ENCODE data around the gene PPP1R15A.
"Not testable (repeated sequence)": the region's sequence is repeated elsewhere in the genome, so short reads cannot be mapped to it uniquely, and the experiment has no call there.

Gene PPP1R15A

GRCh38 chr19:48915757-48916156, 43.5 kb downstream of the PPP1R15A start:
- DNase-seq: no peak

GRCh38 chr19:48918071-48918470, 45.9 kb downstream of the PPP1R15A start:
- DNase-seq: no peak

- DNase-seq: no peak
Observed at GRCh38 chr19:48918801-48919247, 46.6 kb downstream of the PPP1R15A start.

GRCh38 chr19:48919271-48919670, 47.0 kb downstream of the PPP1R15A start:
- not testable (repeated sequence) for DNase-seq

GRCh38 chr19:48920949-48921348, 48.7 kb downstream of the PPP1R15A start:
- no peak for DNase-seq

DNA sequence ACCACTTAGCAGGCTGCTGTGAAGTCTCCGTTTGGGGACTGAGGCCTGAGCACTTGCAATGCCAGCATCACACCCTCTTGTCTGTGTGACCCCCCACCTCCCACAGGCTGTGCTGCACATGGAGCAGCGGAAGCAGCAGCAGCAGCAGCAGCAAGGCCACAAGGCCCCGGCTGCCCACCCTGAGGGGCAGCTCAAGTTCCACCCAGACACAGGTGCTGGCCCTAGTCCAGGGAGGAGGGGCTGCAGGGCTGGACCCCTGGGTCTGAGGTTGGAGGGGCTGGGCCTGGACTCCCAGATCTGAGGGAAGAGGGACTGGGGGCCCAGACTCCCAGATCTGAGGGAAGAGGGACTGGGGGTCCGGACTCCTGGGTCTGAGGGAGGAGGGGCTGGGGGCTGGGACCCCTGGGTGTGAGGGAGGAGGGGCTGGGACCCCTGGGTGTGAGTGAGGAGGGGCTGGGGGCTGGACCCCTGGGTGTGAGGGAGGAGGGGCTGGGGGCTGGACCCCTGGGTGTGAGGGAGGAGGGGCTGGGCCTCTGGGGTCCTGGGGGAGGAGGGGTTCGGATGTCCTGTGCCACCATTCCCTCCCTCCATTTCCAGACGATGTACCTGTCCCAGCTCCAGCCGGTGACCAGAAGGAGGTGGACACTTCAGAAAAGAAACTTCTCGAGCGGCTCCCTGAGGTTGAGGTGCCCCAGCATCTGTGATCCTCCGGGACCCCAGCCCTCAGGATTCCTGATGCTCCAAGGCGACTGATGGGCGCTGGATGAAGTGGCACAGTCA, 49.7 kb downstream of the PPP1R15A start:
- no peak for DNase-seq

DNA sequence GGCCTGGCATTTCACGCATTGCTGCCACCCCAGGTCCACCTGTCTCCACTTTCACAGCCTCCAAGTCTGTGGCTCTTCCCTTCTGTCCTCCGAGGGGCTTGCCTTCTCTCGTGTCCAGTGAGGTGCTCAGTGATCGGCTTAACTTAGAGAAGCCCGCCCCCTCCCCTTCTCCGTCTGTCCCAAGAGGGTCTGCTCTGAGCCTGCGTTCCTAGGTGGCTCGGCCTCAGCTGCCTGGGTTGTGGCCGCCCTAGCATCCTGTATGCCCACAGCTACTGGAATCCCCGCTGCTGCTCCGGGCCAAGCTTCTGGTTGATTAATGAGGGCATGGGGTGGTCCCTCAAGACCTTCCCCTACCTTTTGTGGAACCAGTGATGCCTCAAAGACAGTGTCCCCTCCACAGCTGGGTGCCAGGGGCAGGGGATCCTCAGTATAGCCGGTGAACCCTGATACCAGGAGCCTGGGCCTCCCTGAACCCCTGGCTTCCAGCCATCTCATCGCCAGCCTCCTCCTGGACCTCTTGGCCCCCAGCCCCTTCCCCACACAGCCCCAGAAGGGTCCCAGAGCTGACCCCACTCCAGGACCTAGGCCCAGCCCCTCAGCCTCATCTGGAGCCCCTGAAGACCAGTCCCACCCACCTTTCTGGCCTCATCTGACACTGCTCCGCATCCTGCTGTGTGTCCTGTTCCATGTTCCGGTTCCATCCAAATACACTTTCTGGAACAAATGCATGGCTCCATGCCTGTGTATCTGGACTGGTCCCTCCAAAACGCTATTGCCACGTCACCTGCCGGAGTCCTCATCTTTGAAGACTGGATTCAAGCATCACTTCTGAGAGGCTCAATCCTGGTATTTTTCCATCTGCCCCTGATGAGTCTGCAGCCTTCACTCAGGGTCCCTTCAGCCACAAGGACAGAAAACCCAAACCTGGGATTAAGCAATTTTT, 50.6 kb downstream of the PPP1R15A start:
- DNase-seq: no peak

DNA sequence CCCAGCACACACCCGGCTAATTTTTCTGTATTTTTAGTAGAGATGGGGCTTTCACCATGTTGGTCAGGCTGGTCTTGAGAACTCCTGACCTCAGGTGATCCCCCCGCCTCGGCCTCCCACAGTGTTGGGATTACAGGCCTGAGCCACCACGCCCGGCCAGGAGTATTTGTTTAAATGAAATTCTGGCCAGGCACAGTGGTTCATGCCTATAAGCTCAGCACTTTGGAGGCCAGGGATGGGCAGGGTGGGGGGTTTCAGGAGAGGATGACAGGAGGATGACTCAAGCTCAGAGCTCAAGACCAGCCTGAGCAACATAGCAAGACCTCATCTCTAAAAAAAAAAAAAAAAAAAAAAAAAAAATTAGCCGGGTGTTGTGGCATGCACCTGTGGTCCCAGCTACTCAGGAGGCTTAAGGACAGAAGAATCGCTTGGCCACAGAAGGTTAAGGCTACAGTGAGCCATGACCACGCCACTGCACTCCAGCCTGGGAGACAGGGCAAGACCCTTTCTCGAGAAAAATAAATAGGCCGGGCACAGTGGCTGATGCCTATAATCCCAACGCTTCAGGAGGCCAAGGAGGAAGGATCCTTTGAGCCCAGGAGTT, 53.1 kb downstream of the PPP1R15A start:
- DNase-seq: no peak

All from SHP77 (cell line).